A673 (cell line): ENCODE measurements around the gene ITGB8.

Experiments used
- EZH2 ChIP-seq: fragments of 200-600 bp; sonication (generic); IDR thresholded peaks from 2 replicates; pipeline ENCODE4 v1.6.1; 2017; ENCODE audit warnings: borderline replicate concordance, low read depth, mild to moderate bottlenecking, mixed read lengths, antibody characterized with exemption, low read length; ENCODE audit not compliant: poor library complexity, severe bottlenecking
- TF ChIP-seq, protein P1 (sequence below): fragments of 300-800, 200-600 bp; sonication (generic); conservative IDR thresholded peaks from 2 replicates; pipeline ENCODE4 v1.5.1; 2017; ENCODE audit warnings: low read depth, mild to moderate bottlenecking, antibody characterized with exemption, low read length, moderate library complexity, mixed read lengths

DNA sequence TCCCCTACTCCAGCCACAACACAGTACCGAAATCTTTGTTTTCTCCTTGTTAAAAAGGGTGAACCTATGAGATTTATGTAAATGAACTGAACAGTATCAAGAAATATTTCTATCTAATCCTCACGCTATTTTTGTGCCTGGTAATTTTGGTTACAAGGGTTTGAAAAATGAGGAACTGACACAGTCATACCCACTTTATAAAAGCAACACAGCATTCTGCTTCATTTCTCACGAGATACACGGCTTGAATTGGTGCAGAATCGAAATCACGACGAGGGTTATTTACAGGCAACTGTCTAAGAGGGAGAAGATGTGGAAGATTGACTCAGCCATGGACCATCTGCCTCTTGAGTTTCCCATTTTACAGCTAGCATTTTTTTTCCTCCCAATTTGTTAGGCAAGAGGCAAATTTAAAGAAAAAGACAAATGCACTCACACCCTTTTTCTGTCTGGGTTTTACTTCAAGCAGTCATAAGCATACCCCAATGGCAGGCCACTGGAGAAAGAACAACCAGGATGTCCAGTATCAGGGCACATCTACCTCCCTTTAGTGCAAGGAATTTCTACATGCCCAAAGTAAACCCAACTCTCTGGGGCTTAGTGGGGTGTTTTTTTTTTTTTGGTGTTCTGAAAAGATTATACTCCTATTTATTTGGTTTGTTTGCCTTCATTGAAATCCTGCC lies 108.1 kb downstream of the ITGB8 start:
- TF ChIP-seq, protein P1, sequence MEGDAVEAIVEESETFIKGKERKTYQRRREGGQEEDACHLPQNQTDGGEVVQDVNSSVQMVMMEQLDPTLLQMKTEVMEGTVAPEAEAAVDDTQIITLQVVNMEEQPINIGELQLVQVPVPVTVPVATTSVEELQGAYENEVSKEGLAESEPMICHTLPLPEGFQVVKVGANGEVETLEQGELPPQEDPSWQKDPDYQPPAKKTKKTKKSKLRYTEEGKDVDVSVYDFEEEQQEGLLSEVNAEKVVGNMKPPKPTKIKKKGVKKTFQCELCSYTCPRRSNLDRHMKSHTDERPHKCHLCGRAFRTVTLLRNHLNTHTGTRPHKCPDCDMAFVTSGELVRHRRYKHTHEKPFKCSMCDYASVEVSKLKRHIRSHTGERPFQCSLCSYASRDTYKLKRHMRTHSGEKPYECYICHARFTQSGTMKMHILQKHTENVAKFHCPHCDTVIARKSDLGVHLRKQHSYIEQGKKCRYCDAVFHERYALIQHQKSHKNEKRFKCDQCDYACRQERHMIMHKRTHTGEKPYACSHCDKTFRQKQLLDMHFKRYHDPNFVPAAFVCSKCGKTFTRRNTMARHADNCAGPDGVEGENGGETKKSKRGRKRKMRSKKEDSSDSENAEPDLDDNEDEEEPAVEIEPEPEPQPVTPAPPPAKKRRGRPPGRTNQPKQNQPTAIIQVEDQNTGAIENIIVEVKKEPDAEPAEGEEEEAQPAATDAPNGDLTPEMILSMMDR: no peak
- no peak for TF ChIP-seq EZH2
